ENCODE measurements around the gene RERE.
"Not testable (repeated sequence)": the region's sequence is repeated elsewhere in the genome, so short reads cannot be mapped to it uniquely, and the experiment has no call there.

Gene RERE

GRCh38 chr1:8841395-8841794, 24.0 kb upstream of the RERE start:
- no peak for DNase-seq

DNA sequence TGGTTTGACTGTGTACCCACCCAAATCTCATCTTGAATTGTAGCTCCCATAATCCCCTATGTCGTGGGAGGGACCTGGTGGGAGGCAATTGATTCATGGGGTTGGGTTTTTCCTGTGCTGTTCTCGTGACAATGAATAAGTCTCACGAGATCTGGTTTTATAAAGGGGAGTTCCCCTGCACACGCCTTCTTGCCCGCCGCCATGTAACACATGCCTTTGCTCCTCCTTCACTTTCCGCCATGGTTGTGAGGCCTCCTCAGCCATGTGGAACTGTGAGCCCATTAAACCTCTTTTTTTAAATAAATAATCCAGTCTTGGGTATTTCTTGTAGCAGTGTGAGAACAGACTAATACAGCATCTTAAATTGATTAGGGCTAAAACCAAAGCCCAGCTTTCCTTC, 22.6 kb upstream of the RERE start:
- no peak for DNase-seq

DNA sequence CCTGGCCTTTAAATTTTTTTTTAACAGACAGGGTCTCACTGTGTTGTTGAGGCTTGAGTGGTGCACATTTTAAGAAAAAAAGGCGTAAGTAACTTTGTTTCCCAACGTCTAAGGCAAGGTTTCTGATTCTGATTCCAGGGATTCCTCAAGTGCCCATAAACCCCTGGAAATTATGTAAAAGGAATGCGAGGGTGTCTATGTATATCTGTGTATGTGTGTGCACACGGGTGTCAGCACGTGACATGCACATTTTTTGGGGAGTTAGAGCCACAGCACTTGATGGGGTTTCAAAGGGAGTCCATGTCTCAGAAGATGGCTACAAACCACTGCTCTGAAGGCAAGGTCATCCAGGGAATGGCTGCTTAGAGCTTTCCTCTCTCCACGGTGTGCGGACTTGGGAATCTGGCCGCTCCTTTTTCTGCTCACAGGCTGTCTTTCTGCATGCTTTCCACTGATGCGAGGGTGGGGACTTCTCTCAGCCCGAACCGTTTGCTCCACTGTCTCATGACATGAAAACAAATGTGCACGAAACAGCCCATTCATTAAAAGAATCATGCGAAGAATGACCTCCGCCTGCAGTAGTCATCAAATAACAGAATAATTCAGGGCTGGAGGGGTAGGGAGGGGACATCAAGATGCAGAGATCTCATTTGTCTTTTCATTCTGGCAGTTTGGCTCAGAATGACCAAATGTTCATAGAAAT, 18.7 kb upstream of the RERE start:
- DNase-seq, result no peak

DNA sequence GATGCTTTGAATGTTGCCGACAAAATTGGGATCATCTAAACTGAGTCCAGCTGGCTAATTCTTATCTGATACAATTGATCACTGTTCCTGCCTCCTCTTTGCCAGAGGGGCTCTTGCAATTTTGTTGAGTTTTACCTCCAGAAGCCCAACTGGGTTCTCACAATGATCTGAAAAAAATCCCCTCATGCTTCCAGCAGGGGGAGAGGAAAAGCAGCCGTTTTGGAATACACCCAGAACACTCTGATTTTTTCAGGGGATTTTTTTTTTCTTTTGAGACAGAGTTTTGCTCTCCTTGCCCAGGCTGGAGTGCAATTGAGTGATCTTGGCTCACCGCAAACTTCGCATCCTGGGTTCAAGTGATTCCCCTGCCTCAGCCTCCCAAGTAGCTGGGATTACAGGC, 13.9 kb upstream of the RERE start:
- DNase-seq, result no peak

DNA sequence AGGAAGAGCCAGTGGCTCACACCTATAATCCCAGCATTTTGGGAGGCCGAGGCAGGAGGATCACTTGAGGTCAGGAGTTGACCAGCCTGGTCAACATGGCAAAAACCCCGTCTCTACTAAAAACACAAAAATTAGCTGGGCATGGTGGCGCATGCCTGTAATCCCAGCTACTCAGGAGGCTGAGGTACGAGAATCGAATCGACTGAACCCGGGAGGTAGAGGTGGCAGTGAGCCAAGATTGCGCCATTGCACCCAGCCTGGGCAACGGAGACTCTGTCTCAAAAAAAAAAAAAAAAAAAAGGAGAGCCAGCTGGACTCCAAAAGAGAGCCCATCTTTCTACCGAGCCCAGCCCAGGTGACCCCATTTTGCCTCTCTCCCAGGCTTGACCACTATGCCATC, 13.3 kb upstream of the RERE start:
- not testable (repeated sequence) for DNase-seq

- DNase-seq, result no peak
These were observed 8.6 kb upstream of the RERE start for GRCh38 chr1:8825985-8826481.

GRCh38 chr1:8823295-8823664, 5.8 kb upstream of the RERE start:
- DNase-seq, result no peak

DNA sequence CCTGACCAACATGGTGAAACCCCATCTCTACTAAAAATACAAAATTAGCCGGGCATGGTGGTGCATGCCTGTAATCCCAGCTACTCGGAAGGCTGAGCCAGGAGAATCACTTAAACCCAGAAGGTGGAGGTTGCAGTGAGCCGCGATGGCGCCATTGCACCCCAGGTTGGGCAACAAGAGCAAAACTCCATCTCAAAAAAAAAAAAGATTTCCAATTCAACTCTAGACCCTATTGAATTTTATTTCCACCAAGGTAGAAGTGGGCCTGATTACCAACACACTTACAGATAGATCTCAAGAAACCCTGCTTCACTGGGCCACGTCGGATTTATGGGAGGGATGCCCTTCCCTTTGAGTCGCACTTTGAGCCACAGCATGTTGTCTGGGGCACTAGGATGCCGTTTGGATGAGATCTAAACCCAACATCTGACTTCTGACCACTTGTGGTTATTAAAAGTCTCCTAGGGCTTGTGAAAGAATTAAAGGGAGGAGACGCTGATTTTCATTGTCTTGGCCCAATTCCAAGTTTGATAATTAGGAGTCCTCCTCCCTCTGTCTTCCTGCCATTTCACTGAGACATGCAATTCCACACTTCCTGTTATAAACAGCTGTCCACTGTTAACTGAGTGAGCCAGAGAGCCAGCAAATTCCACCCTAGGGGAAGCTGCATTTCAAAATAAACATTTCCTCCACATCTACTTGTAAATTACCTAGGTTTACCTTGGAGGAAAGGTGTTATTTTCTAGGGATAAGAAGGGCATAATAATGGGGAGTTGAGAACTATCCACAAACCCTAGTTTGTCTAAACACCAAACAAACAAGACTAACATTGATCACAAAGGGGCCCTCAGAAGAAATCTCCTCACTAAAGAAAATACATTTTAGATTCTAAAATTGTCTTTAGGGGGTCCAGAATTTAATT, 5.2 kb upstream of the RERE start:
- no peak for DNase-seq

DNA sequence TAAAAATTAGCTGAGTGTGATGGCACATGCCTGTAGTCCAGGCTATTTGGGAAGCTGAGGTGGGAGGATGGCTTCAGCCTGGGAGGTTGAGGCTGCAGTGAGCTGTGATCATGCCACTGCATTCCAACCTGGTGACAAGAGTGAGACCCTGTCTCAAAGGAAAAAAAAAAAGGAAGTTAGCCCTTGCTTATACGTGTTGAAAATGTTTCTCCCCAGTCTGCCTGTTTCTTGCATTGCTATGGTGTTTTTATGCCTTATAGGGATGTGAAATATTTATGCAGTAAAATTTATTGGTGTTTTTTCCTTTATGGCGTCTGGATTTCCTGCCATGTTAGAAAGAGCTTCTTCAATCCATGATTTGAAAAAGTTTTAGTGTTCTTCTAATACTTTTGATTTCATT, 3.6 kb upstream of the RERE start:
- DNase-seq, result no peak

GRCh38 chr1:8818789-8819188, 1.3 kb upstream of the RERE start:
- not testable (repeated sequence) for DNase-seq

DNA sequence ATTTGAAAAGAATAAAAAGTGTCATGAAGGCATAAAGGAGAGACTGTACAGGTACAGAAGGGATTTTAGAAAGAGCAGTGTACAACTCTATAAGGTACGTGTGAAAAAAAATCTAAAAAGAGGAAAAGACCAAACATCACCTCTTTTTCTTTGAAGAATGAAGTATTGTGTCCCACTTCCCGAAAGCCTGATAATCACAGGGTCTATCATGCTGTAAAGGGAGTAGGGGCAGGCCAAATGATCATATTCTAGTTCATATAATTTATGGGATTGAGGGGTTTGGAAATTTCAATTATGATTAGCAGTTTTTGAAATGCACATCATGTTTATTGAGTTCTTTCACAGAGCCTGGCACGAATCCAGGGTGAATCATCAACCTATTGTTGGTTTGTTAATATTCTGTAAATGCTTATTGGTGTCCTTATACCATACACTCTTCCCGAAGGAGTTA, 910 bp upstream of the RERE start:
- no peak for DNase-seq

GRCh38 chr1:8816831-8817411, 519 bp downstream of the RERE start:
- DNase-seq, result peak; percentile 31

DNA sequence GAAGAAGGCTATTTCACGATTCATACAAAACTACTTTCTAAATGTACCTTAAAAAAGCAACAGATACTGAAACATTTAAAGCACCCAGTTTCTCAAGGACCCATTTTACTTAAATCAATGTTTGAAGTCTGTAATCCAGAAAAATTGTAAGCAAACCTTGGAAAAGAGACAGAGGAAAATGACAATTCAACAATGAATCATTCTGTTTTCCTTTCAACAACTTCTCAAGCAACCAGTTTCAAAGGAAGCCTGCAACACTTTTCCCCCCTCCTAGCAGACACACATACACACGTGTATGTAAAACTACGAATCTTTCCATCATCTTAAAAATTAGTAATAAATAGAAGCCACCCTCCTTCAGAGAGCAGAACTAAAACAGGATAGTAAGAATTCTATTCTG, 1.2 kb downstream of the RERE start:
- DNase-seq, result no peak

DNA sequence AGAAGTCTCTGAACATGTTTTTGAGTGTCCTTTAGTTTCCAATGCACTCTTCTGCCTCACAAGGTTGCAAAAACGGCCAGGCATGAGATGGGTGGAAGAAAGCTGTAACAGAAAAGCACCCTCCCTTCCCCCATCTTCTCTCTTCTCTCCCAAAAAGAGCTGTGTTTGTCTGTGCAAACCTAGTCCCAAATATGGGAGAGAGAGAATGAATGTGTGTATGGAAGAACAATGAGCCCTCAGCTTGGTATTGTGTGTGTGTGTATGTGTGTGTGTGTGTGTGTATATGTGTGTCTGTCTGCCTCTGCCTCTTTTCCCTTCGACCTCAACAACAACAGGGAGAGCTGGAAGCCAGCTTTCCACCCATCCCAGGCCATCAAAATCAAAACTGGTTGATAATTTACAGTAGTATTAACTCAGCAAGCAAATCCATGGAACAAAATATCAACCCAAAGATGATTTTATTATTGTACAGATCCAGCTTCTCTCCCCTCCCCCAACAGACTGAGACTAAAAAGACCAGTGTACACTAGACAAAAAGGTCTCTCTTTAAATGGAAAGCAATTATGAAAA, 1.8 kb downstream of the RERE start:
- DNase-seq, result no peak

GRCh38 chr1:8814865-8815264, 2.6 kb downstream of the RERE start:
- DNase-seq, result no peak

- DNase-seq, result no peak
These were observed 3.4 kb downstream of the RERE start for GRCh38 chr1:8813991-8814390.

DNA sequence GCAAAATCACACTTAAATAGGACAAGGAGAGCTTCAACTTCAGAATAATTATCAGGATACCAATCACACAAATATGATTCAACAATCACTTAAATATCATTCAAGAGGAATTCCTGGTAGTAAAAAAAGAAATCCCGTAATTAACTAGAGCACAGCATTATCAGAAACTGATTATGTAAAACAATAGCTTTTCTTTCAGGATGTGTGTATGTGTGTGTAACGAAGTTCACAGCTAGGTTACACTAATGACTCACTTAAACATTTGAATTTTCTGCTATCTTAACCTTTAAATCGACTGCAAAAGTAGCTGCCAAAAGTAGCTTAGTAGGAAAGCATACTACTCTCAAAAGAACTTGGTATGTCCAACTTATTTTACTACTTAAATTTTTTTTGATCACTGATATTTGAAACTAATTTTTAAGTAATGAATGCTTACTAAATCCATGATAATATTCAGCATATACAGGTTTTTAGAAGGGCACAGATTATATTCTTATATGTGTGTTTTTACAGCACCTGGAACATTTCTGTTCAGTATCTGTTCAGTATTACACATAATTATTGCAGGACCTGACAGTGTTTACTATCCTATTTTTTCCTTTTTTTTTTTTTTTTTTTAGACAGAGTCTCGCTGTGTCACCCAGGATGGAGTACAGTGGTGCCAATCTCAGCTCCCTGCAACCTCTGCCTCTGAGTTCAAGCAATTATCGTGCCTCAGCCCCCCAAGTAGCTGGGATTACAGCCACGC, 4.2 kb downstream of the RERE start:
- no peak for DNase-seq

GRCh38 chr1:8812081-8812480, 5.4 kb downstream of the RERE start:
- DNase-seq, result no peak

DNA sequence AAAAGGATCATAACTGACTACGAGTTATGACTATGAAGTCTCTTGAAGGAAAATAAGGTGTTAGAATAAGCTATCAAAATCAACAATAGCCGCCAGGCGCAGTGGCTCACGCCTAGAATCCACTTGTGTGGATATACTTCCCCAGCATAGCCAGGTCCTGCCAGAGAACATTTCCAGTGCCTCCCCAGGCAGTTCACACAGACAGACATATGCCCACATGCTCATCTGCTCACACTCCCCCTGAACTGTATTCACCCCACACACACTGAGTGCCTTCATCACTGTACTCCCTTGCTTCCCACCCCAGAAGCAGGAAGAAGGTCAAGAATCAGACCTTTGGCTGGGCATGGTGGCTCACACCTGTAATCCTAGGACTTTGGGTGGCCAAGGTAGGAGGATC, 6.5 kb downstream of the RERE start:
- DNase-seq, result no peak

DNA sequence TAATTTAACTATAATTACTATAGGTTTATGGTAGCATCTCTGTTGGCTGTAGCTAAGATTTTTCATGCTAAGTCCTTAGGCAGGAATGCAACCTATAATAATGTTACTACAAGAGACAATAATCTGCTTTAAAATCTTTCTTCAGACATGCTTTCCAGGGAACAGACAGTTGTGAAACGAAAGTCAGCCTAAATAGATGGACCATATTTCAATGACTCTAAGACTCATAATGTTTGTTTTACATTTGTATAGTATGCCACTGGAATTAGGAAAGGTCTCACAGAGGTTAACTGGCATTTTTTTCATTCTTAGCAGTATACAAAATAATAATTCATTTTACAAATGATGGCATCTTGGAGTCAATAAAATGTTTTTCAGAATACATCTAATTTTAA, 8.1 kb downstream of the RERE start:
- DNase-seq, result no peak

DNA sequence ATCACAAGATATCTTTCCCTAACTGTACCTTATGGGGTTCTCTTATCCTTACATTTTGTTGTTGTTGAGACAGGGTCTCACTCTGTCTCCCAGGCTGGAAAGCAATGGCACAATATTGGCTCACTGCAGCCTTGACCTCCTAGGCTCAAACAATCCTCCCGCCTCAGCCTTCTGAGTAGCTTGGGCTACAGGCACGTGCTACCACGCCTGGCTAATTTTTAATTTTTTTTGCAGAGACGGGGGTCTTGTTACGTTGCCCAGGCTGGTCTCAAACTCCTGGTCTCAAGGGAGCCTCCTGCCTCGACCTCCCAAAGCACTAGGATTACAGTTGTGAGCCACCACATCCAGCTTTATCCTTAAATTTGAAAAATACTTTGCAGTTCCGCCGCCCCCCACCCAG, 10.4 kb downstream of the RERE start:
- no peak for DNase-seq

GRCh38 chr1:8800416-8800815, 17.0 kb downstream of the RERE start:
- DNase-seq, result no peak

DNA sequence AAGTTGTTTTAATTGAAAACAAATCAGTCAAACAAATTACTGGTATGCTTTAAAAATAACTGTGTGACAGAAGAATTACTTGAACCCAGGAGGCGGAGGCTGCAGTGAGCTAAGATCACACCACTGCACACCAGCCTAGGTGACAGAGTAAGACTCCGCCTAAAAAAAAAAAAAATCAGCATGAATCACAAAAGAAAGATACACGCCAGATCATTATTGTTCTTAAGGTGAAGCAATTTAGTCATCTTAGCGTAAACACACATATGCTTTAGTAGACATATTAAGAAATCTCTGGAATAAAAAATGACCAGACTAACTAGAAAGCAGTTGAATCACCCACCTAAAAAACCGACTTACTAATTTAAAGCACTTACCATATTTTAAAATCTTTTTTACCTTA, 20.2 kb downstream of the RERE start:
- DNase-seq, result no peak

Measured in NK-92 treated with Interleukin-12 subunit alpha and Interleukin-12 subunit beta, amount 100 ng/mL, for 24 hours (cell line).